GM18526 (cell line): ENCODE data around the gene TMEM151B.

Experiments
- POLR2A ChIP-seq: IDR thresholded peaks from 3 replicates; pipeline ENCODE4 v1.6.1; 2011; ENCODE audit not compliant: insufficient read length; ENCODE audit errors: extremely low read depth

Gene TMEM151B

DNA sequence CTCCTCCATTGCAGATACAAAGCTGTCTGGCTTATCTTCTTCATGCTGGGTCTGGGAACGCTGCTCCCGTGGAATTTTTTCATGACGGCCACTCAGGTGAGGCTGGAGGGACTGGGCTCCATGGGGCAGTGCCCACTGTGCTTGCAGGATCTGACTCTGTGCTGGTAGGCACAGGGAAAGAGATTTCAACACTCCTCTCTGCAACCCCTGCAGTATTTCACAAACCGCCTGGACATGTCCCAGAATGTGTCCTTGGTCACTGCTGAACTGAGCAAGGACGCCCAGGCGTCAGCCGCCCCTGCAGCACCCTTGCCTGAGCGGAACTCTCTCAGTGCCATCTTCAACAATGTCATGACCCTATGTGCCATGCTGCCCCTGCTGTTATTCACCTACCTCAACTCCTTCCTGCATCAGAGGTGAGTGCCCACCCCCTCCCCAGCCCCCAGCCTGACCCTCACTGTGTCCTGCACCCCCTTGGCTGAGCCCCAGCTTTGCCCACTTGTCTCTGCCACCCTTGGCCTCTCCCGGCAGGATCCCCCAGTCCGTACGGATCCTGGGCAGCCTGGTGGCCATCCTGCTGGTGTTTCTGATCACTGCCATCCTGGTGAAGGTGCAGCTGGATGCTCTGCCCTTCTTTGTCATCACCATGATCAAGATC lies 40.7 kb upstream of the TMEM151B start:
- no peak for TF ChIP-seq POLR2A

DNA sequence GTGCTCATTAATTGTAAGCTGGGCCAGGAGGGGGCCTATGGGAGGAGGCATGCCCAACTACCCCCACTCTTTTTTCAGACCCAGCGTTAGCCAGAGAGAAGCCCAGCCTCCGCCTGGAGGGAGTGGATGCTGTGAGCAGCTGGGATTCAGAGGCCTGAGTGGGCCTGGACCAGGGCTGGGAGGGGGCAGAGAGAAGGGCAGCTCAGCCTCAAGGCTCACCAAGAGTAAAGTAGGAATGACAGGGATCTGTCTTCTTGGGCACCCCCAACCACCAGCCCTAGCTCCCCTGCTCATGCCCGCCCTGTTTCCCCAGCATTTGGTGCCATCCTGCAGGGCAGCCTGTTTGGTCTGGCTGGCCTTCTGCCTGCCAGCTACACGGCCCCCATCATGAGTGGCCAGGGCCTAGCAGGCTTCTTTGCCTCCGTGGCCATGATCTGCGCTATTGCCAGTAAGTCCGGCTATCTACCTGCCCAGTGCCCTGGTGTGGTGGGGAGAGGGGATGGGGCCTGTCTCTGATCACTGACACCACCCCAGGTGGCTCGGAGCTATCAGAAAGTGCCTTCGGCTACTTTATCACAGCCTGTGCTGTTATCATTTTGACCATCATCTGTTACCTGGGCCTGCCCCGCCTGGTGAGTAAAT lies 40.1 kb upstream of the TMEM151B start:
- TF ChIP-seq POLR2A = no peak

DNA sequence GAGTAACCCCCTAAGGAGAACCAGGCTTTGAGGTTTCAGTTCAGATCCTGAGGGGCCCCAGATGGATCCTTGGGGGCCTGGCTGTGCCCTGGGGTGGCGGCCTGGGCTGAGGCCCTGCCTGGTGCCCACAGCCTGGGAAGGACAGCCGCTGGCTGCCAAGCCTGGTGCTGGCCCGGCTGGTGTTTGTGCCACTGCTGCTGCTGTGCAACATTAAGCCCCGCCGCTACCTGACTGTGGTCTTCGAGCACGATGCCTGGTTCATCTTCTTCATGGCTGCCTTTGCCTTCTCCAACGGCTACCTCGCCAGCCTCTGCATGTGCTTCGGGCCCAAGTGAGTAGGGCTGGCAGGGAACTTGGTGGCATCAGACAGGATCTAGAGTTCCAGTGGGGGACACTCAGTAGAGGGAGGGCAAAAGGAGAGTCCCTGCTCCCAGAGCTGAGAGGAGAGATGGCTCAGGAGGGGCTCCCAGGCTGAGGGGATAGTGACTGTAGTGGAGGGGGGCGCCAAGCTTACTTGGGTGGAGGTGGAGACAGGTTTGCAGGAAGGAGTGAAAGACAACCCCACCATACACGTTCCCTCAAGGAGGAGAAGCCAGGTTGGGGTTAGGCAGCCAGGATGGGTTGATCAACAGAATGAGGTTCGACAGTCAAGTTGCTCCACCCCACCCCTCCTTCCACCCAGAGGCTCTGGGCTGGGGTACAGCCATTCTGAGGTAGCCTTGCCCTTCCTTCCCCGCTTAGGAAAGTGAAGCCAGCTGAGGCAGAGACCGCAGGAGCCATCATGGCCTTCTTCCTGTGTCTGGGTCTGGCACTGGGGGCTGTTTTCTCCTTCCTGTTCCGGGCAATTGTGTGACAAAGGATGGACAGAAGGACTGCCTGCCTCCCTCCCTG lies 37.3 kb upstream of the TMEM151B start:
- no peak for TF ChIP-seq POLR2A

DNA sequence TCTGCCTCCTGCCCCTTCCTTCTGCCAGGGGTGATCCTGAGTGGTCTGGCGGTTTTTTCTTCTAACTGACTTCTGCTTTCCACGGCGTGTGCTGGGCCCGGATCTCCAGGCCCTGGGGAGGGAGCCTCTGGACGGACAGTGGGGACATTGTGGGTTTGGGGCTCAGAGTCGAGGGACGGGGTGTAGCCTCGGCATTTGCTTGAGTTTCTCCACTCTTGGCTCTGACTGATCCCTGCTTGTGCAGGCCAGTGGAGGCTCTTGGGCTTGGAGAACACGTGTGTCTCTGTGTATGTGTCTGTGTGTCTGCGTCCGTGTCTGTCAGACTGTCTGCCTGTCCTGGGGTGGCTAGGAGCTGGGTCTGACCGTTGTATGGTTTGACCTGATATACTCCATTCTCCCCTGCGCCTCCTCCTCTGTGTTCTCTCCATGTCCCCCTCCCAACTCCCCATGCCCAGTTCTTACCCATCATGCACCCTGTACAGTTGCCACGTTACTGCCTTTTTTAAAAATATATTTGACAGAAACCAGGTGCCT lies 36.6 kb upstream of the TMEM151B start:
- no peak for TF ChIP-seq POLR2A

DNA sequence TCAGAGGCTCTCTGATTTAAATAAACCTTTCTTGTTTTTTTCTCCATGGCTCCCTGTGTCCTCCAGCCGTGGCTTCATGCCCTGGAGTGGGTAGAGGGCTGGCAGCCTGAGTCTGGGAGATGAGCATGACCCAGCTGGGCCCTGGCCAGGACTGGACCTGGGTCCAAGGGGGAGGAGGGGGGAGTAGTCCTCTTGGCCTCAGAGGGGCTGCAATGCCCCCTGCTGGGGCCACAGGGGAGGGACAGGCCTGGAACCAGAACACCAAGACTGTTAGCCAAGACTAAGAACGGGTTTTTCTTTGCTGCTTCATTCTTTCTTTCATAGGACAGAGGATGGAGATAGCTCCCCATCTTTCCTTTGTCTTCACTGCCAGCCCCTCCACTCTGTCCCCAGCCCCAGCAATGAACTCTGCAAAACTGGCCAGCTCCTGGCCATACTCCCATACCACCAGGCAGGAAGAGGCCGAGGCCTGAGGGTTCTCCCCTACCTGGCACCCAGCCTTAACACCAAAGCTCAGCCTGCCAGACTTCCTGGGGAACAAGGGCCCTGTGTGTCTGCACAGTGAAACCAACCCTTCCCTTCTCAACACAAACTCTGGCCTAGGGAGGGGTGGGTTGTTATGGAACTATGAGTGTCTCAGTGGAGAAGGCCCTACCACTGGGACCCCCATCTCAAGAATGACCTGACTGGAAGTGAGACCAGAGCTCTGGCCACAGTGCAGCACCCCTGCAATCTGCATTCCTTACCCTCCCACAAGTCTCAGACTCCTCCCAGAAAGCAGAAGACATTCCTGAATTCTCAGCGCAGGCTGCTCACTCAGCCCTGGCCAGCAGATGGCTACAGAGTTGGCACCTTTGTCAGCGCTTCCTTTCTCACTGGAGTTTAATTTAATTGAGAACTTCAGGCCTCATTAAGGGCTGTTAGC lies 35.9 kb upstream of the TMEM151B start:
- TF ChIP-seq POLR2A = no peak

DNA sequence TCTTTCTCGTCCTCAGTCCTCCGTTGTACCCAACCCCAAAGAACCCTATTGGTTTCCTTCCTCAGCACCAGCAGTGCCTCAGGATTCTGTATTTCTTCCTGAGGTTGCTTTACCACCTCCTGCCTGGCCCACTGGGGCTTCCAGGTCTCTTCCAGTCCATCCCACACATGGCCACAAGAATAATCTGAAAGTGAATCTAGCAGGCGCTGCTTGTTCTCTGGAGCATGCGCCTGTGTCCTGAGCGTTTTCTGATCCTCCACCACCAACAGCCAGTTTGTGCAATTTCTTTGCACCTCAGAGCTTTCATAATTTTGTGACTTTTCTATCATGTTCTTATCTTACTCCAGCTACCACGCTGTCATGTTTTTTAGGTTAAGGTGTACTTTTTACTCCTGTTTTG lies 35.0 kb upstream of the TMEM151B start:
- TF ChIP-seq POLR2A = no peak

DNA sequence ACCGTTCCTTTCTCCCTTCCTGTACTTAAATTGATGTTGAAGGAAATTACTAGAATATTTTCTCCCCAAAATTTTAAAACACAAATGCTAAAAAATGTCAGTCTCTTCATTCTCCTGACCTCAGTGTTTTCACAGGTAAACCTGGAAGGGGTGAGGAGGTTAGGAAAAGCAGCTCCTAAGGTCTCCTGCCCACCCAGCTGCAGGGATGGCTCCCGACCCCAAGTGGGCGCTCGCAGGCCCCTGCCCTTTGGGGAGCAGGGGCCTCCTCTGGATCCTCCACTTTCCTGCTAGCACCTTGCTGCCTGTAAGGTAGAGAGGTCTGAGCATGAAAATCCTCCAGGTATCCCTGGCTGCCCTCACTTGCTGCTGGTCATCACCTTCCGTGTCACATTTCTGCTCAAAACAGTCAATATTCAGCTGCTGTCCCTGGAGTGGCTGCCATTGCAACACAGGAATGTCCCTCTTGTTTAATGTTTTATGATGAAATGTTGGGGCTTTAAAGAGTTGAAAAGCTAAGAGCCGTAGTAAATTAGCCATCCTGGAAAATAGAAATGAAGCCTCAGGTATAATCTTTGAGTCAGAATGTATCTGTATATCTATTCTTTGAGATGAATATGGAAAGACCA lies 34.2 kb upstream of the TMEM151B start:
- no peak for TF ChIP-seq POLR2A

DNA sequence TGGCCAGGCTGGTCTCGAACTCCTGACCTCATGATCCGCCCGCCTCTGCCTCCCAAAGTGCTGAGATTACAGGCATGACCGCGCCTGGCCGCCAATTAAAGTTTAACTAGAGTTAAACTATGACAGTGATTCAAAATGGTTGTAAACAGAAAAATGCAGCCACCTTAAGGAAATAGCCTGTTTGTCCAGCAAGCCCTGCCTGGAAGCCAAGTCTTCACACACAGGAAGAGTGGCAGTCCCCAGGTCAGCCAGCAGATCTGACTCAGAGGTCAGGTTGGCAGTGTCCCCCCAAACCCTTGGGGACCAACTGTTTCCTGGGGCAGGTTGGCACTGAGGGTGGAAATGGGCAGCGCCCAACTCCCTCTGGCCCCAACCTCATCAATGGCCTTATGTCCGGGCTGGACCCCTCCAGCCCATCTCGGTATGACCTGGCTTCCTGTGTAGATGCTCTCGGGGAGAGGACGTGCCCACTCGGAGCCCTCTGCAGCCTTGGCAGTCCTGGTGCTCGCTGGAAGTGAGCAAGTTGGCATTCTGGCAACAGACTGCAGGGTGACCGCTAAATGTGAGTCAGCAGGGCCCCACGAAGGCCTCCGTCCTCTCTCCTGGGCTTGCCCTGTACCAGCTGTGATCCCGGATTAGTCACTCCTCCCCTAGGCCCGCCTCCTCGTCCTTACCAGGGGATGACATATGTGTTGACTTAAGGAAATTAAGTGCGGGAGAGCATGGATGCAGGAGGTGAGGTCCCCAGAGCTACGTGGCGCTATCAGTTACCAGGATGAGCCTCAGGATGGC lies 33.0 kb upstream of the TMEM151B start:
- no peak for TF ChIP-seq POLR2A

DNA sequence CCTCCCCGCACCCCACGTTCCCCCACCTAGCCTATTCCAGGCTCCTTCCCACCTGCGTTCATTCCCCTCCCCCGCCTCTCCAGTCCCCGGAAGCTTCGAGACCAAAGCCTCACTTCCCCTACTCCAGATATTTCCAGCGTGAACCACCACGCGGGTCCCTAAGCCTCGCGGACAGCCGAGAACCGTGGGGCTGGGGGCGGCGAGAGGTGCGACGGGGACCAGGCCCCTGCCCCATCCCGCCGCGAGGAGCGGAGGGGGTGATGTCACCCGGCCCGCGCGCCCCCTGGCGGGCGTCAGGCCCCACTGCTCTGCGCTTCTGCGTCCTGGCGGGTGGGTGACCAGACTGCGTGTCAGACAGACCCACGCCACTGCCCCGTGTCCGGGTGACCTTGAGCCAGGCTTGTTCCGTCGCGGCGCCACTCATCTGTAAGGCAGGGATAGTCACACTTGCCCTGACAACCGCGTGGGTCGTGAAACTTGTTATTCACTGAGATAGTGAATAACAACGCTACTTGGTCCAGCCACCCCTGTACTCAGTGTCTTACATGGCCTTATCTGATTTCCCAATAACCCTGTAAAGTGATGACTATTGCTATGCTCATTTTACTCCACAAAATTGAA lies 32.3 kb upstream of the TMEM151B start:
- no peak for TF ChIP-seq POLR2A

DNA sequence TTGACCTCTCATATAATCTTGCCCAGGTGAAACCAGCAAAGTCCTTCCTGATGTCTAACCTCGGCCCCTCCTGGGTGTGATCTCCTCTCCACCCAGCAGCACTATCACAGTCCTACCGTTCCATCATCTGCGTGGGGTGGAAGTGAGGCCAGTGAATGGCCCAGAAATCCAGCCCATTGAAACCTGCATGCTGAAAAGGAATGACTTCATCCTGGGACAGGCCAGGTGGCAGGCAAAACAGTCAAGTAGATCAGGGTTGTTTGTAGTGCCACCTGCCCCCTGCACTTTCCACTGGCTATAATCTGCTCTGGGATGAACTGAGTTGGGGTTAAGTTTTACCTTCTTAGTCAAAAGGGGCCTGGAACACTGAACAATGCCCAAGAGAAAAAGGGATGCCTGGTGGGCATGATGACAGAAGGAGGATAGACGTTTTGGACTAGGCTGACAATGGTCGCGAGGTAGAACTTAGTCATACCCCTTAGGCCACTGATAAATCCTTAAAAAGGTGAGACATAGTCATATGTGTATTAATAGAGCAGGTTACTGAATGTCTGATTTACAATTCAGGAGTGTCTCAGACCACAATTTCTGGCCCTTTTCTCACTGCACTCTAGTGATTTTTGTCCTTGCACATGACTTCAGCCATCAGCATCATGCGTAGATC lies 31.4 kb upstream of the TMEM151B start:
- TF ChIP-seq POLR2A = no peak

DNA sequence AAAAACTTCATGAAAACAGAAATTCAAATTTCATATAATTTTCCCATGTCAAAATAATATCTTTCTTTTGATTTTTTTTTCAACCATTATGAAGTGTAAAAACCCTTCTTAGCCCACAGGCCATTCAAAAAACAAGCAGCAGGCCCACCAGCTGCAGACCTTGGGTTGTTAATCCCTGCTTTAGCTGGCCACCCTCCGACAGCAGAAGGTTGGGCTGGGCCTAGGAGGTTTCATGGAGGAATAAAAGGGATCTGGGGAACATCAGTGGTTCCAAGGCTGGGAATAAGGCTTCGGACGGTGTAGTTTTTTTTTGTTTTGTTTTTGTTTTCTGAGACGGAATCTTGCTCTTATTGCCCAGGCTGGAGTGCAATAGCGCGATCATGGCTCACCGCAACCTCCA lies 26.9 kb upstream of the TMEM151B start:
- no peak for TF ChIP-seq POLR2A

DNA sequence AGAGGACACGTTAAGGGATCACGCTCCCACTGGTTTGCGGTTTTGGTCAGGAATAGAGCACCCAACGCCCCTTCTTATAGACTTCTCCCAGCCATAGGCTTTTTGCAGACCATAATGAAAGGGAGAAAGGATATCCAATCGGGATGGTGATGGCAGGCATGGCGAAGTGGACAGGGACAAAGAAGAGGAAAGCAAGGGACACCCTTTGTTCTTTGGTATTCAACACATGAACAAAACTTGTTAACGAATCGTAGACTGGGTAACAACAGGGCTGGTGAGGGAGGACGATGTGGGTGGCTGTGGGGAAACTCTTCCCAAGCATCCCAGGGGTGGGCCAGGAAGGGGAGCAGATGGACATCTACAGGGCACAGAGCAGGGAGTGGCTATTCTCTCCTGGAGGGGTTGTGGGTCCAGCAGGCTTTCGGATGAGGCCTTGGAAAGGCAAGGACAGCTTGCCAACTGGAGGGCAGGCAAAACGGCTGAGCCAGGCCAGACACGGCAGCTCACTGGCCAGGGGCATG lies 24.8 kb upstream of the TMEM151B start:
- no peak for TF ChIP-seq POLR2A
